Adrenal gland (tissue), 5 donors: ENCODE results near the gene HSPA12B.

Experiments
- POLR2A ChIP-seq, 2 donors: fragments of 450-650 bp; IDR thresholded peaks; one replicate each; pipeline ENCODE4 v1.6.1; 2017; ENCODE audit warnings: antibody characterized with exemption in 2 of 2, mild to moderate bottlenecking in 2 of 2, moderate library complexity in 1 of 2
- TF ChIP-seq, protein P1 (sequence below), 6 experiments: fragments of 450-650 bp in 4 of 6; fragments of 200-600 bp in 2 of 6; sonication (generic) in 1 of 6; IDR thresholded peaks; 1 replicate in 5 of 6; 2 replicates in 1 of 6; pipeline versions ENCODE4 v1.5.1 to v1.8.0; 2016 to 2021; ENCODE audit warnings: antibody characterized with exemption in 6 of 6, mild to moderate bottlenecking in 2 of 6, moderate library complexity in 1 of 6
- donor health status: DM: no; HTN: no; CAD: no.

DNA sequence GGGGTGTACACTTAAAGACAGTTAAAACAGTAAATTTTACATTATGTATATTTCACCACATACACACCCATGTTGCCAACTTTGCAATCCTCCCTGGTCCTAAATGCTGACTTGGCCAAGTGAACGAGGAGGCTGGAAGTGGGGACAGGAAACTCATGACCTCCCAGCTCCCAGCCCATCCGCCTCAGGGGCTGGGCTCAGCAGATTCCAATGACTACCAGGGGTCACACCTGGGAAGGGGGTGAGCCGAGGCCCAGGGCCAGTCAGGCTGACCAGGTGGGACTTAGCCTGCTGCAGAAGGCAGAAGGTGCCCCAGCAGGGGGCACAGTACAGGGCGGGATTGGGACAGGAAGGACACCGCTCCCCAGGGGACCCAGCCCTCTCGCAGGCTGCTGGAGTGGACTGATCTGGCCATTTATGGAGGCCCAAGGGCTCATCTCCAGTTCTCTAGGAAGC is 22.4 kb upstream of the HSPA12B start:
- TF ChIP-seq, protein P1, sequence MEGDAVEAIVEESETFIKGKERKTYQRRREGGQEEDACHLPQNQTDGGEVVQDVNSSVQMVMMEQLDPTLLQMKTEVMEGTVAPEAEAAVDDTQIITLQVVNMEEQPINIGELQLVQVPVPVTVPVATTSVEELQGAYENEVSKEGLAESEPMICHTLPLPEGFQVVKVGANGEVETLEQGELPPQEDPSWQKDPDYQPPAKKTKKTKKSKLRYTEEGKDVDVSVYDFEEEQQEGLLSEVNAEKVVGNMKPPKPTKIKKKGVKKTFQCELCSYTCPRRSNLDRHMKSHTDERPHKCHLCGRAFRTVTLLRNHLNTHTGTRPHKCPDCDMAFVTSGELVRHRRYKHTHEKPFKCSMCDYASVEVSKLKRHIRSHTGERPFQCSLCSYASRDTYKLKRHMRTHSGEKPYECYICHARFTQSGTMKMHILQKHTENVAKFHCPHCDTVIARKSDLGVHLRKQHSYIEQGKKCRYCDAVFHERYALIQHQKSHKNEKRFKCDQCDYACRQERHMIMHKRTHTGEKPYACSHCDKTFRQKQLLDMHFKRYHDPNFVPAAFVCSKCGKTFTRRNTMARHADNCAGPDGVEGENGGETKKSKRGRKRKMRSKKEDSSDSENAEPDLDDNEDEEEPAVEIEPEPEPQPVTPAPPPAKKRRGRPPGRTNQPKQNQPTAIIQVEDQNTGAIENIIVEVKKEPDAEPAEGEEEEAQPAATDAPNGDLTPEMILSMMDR (IDR thresholded peaks at IDR 0.05) = no peak
- TF ChIP-seq POLR2A (IDR thresholded peaks at IDR 0.05) = no peak
